A172 (cell line): ENCODE results near the gene SPOUT1. TPM values are rescaled to one million over a fixed set of nuclear protein-coding genes. Genes with fewer than 3 reads are reported as not detected.
"Not testable (repeated sequence)": the region's sequence is repeated elsewhere in the genome, so short reads cannot be mapped to it uniquely, and the experiment has no call there.

Experiments
- DNase-seq: peaks from one replicate; pipeline ENCODE4 v3.0.0-alpha.2; 2015; ENCODE audit warnings: low spot score
- total RNA-seq: library from RNA; depleted of rRNA; stranded (reverse); fragments of >200 nt; shearing (Covaris generic); gene quantifications from 2 replicates; pipeline ENCODE4 v1.2.3, GENCODE V29; 2014; rRNA removed

Gene SPOUT1, protein sequence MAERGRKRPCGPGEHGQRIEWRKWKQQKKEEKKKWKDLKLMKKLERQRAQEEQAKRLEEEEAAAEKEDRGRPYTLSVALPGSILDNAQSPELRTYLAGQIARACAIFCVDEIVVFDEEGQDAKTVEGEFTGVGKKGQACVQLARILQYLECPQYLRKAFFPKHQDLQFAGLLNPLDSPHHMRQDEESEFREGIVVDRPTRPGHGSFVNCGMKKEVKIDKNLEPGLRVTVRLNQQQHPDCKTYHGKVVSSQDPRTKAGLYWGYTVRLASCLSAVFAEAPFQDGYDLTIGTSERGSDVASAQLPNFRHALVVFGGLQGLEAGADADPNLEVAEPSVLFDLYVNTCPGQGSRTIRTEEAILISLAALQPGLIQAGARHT
- total RNA-seq = 28.0 and 36.4 TPM in 2 replicates

DNA sequence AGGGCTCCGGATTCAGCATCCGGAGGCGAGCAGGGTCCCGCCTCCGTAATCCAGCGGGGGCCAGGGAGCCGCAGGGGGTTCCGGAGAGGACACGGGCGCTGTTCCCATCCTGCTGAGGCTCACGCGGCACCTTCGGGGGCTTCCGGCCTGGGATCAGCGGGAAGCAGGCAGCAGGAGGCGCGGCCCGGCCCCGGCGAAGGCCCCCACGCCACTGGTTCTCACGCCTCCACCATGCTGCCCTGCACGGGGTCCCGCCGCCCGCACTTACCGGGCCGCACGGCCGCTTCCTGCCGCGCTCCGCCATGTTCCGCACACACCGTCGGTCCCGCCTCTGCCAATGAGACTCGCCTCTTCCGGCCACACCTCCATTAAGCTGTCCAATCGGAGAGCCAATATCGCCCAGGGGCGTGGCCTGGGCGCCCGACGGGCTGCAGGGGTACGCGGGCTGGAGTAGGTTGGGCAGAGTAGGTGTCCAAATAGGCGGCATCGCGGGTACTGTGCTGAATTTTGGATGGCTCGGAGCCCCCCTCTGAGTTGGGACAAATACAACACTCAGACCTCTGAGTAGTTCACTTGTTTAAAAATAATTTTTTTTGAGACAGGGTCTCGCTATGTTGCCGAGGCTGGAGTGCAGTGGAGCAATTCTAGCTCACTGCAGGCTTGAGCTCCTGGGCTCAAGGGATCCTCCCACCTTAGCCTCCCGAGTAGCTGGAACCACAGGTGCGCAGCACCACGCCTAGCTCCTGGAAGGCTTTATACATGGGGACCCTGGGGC, at the start of gene SPOUT1:
Gene SPOUT1, minus strand, starts transcription at position 318 of the 775 bp plus-strand sequence. Its CDS starts 14 bp downstream, at position 304.
- DNase-seq = peak; percentile 89

DNA sequence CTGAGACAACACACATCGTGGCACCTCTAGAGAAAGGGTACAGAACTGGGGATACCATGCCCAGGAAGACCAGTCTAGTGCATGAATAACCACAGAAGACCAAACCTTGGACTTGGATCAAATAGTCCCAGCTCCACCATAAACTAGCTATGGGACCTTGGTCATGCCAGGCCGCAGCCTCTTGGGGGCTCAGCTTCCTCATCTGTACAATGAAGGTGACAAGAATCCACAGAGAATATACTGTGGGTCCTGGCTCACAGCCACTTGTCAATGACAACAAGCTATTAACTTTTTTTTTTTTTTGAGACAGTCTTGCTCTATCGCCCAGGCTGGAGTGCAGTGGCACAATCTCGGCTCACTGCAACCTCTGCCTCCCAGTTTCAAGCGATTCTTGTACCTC, 48.3 kb upstream of the SPOUT1 start:
- DNase-seq = no peak

DNA sequence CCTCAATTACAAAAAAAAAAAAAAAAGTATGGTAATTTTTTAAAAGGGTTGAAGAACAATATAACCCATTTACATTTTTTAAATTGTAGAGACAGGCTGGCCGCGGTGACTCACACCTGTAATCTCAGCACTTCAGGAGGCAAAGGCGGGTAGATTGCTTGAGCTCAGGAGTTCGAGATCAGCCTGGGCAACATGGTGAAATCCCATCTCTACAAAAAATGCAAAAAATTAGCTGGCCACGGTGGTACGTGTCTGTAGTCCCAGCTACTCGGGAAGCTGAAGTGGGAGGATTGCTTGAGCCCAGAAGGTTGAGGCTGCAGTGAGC, 41.3 kb upstream of the SPOUT1 start:
- not testable (repeated sequence) for DNase-seq

DNA sequence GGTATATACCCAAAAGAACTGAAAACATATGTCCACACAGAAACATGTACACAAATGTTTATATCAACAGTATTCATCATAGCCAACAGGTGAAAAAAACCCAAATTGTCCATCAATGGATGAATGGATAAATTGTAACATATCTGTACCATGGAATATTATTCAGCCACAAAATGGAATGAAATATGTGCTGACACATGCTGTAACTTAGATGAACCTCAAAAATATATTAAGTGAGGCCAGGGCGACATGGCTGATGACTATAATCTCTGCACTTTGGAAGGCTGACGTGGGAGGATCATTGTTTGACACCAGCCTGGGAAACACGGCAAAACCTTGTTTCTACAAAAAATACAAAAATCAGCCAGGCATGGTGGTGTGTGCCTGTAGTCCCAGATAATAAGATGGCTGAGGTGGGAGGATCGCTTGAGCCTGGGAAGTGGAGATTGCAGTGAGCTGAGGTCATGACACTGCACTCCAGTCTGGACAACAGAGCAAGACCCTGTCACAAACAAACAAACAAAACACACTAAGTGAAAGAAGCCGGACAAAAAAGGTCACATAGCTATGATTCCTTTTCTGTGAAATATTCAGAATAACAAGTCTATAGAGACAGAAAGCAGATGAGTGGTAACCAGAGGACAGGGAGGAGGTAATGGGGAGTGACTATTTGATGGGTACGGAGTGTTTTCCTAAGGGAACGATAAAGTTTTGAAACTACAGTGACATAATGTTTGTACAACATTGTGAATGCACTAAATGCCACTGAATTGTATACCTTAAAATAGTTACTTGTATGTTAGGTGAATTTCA, 40.7 kb upstream of the SPOUT1 start:
- DNase-seq = no peak

DNA sequence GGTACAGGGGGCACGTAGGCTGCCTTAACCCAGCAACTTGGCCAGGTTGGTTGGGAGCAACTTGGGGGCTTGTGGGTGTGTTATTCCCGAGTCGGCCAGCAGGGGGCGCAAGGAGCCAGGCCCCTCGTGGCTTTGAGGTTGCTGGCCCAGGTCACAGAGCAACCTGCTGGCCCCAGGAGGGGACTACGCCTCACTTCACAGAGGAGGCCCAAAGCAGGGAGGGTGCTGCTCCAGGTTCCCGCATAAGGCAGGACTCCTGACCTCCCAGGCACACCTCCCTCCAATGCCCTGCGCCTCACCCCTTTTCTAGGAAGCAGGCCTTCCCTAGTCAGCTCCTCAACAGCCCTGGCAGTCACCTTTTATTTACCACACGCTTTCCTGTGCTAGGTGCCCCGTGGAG, 34.1 kb upstream of the SPOUT1 start:
- DNase-seq = peak; percentile 66

DNA sequence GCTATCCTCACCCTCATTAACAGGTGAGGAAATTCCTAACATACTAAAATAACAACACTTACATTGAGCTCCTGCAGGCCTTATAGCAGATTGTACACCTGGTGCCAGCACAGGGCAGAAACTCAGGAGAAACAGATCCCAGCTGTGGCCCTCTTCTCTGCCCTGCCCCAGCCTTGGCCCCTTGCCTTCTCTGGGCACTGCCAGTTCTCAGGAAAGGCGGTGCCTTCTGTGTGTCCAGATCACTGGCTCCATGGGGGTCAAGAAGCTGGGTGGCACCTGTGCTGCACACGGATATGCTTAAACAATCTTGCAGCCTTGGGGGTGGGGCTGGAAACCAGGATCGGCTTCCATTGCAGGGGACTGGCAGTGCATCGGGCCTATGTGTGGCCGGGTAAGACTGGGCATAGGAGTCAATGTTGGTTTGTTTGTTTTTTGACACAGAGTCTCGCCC, 32.8 kb upstream of the SPOUT1 start:
- DNase-seq = no peak

DNA sequence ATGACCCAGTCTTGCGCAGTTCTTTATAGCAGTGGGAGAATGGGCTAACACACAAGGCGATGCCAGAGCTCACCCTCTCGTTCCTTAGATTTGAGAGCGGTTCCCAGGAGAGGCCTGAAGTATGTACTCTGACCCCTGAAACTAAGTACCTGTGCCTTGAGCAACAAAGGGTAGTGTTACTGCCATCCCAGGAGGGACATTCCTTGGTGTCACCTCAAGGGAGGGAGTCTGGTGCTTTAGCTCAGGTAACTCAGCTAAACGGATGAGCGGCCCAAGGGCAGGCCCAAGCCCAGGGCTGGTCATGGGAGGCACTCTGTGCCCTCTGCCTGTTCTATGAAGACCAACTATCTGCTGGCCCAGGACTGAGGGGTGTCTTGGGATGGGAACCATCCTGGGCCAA, 31.9 kb upstream of the SPOUT1 start:
- no peak for DNase-seq

DNA sequence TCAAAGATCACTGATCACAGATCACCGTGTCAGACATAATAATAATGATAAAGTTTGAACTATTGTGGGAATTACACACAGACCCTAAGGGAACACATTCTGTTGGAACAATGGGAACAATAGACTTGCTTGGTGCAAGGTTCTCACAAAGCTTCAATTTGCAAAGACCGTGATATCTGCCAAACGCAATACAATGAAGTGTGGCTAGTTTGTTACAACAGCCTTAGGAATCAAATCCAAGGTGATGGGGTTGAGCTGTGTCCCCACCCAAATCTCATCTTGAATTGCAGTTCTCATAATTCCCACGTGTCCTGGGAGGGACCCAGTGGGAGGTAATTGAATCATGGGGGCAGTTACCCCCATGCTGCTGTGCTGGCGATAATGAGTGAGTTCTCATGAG, 31.3 kb upstream of the SPOUT1 start:
- DNase-seq = no peak

DNA sequence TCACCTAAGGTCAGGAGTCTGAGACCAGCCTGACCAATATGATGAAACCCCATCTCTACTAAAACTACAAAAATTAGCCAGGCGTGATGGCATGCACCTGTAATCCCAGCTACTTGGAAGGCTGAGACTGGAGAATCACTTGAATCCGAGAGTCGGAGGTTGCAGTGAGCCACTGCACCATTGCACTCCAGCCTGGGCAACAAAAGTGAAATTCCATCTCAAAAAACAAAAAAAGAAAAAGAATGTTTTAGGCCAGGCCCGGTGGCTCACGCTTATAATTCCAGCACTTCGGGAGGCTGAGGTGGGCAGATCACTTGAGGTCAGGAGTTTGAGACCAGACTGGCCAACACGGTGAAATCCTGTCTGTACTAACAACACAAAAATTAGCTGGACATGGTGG, 28.9 kb upstream of the SPOUT1 start:
- DNase-seq = not testable (repeated sequence)

DNA sequence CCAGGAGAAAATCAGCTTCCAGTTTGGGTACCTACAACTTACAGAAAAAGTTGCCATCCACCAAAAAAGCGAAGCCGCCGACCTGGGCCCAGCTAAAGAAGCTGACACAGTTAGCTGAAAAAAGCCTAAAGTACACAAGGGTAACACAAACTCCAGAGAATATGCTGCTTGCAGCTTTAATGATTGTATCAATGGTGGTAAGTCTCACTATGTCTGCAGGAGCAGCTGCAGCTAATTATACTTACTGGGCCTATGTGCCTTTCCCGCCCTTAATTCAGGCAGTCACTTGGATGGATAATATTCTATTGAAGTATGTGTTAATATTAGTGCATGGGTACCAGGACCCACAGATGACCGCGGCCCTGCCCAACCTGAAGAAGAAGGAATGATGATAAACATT, 24.9 kb upstream of the SPOUT1 start:
- DNase-seq = not testable (repeated sequence)

DNA sequence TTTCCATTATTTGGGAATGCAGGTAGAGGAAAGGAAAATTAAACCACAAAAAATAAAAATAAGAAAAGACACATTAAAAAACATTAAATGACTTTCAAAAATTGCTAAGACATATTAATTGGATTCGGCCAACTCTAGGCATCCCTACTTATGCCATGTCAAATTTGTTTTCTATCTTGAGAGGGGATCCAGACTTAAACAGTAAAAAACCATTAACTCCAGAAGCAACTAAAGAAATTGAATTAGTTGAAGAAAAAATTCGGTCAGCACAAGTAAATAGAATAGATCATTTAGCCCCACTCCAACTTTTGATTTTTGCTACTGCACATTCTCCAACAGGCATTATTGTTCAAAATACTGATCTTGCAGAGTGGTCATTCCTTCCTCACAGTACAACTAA, 23.1 kb upstream of the SPOUT1 start:
- DNase-seq = not testable (repeated sequence)

DNA sequence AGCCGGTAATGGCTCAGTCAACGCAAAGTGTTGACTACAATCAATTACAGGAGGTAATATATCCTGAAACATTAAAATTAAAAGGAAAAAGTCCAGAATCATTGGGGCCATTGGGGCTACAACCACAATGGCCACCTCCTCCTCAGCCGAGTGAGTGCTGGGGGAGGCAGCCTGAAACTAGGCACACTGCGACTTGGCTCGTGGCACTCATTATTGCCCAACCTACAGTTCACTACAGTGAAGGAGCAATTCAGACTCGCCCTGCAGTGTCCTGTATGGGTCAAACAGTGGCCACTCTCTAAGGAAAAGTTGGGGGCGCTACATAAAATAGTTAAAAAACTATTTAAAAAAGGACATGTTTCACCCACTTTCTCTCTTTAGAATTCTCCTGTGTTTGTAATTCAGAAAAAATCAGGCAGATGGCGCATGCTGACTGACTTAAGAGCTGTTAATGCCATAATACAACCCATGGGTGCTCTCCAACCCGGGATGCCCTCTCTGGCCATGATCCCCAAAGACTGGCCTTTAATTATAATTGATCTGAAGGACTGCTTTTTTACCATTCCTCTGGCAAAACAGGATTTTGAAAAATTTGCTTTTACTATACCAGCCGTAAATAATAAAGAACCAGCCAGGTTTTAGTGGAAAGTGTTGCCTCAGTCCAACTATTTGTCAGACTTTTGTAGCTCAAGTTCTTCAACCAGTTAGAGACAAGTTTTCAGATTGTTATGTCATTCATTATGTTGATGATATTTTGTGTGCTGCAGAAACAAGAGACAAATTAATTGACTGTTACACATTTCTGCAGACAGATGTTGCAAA, 22.4 kb upstream of the SPOUT1 start:
- DNase-seq = peak; percentile 52

DNA sequence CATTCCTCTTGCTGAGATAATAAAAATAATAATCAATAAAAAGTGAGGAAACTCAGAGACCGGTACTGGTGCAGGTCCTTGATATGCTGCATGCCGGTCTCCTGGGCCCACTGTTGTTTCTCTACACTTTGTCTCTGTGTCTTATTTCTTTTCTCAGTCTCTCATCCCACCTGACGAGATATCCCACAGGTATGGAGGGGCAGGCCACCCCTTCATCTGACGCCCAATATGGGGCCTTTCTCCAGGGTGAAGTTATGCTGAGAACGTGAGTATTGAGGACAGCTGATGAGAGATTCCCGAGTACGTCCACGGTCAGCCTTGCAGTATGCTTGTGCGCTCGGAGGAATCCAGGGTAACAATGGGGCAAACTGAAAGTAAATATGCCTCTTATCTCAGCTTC, 21.4 kb upstream of the SPOUT1 start:
- not testable (repeated sequence) for DNase-seq

DNA sequence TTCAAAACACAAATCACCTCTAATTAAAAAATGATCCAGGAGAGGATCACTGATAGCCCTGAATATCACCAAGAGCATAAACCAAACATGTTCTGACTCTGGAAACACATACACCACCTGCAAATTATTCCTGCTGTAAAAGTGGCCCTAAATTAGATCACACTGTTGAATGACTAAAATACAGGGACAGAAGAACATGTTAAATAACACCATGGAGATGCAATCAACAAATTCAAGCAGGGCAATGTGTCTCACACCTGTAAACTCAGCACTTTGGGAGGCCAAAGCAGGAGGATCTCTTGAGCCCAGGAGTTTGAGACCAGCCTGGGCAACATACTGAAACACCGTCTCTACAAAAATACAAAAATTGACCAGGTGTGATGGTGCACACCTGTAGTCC, 18.2 kb upstream of the SPOUT1 start:
- DNase-seq = no peak

DNA sequence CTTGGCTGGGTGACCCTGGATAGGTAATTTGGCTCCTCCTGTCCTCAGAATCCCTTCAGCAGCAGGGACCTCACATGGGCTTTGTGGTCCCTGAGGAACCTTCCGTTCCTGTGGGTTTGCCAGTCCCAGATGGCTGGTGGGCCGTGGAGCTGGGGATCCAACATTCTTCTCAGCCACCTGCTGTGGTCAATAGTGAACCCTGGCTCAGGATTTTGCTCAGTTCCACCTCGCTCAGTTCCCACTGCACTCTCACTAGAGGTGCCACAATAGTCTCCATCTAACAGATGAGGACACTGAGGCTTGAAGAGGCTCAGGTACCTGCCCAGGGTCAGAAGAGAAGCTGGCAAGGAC, 17.1 kb upstream of the SPOUT1 start:
- DNase-seq = no peak

DNA sequence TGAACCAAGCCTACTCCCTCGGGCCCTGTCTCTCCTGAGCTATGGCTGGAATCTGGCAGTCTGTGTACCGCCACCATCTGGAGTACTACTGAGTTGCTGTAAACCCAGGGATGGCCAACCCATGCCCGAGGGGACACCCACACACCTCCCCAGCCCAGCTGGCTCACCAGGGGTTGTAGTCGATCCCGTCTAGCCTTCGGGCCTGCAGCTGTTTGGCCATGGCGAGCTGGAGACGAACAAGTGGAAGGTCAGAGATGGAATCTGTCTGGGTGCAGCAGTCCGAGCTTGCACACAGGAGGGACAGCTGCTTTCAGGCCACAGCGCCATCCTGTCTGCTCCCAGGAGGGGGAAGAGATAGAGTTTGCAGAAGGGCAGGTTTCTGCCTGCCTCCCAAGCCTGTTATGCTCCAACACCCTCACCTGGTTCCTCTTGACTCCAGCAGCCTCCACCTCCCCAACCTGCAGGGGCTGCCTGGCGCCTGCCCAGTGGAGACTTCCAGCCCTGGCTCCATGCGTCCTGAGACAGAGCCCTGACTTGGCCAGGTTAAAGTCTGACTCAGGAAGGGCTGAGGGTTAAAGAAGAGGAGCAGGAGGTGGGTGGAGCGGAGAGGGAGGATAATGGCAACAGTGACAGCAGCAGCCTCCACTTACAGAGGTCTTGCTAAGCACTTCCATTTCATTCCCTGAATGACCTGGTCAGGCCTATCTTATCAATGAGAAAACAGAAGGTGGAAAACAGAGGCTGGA, 15.8 kb upstream of the SPOUT1 start:
- DNase-seq = no peak

DNA sequence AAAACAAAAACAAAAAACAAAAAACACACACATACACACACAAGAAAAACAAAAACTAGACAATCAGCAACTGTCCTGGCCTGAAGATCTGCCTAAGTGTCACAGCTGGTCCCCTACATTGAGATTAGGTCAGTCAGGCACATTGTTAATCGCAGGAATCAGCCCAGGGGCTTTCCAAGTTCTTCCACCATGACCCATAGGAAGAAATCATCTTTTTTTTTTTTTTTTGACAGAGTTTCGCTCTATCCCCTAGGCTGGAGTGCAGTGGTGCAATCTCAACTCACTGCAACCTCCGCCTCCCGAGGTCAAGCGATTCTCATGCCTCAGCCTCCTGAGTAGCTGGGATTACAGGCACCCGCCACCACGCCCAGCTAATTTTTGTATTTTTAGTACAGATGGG, 13.6 kb upstream of the SPOUT1 start:
- not testable (repeated sequence) for DNase-seq

DNA sequence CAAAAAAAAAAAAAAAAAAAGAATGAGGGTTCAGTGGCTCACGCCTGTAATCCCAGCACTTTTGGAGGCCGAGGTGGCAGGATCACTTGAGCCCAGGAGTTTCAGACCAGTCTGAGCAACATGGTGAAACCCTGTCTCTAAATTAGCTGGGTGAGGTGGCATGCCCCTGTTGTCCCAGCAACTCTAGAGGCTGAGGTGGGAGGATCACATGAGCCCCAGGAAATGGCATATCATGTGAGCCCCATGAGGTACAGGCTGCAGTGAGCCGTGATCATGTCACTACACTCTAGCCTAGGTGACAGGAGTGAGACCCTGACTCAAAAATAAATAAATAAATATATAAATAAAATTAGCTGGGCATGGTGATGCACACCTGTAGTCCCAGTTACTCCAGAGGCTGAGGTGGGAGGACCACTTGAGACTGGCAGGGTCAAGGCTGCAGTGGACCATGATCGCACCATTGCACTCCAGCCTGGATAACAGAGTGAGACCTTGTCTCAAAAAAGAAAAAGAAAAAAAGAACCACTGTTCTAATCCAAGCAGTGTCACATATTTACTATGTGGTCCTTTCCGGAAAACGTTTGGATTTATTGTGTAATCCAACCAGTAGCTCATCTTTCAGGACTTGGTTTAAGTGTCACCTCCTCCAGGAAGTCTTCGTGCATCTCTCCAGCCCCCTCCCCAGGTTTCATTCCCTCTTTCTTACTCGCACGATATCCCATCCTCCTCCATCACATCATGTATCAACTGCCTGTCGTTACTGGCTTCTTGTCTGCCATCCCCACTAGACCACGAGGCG, 12.3 kb upstream of the SPOUT1 start:
- DNase-seq = no peak

DNA sequence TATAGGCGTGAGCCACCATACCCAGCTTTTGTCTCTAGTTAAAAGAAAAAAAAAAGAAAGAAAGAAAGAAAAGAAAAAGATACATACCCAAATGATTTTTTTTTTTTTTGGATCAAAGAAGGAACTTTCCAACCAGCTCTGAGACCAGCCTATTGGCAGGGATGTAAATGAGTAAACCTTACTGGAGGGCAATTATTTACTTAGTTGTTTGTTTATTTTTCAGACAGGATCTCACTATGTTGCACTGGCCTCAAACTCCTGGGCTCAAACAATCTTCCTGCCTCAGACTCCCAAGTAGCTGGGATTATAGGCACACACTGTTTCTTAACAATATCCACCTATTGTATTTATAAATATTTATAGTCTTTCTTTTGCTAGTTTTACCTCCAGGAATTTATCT, 10.9 kb upstream of the SPOUT1 start:
- DNase-seq = no peak

DNA sequence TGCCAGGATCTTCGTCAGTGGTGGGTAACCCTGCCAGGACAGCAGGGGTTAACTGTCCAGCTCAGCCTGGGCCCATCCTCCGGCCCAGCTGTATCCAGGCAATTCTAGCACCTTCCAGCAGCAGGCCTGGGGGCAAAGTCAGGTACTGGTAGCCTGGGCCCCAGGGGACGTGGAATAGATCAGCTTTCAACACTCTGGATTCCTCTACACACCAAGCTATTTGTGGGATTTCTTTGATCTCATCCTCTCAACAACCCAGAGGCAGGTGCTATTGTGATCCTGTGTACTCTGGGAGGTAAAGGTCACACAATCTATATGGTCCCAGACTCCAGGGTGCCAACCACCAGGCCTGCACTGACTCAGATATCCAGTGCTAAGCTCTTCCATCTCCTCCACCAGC, 8.7 kb upstream of the SPOUT1 start:
- DNase-seq = no peak
